ENCODE data around the gene SLC35F3. TPM values are rescaled to one million over a fixed set of nuclear protein-coding genes. Genes with fewer than 3 reads are reported as not detected.

SLC35F3 gene
- total RNA-seq, 1 experiment from 2014 or later: not detected

- Histone ChIP-seq H3K4me3 (ENCODE audit: low read length) (no peak overlapping the region), H4K20me1 (ENCODE audit: insufficient read depth, low read depth, low read length) (no peaks in the 10 kb centered on the region), H3K79me2 (ENCODE audit: low read length) (no peaks in the 10 kb centered on the region), H3K4me2 (ENCODE audit: low read depth, low read length, poor library complexity, severe bottlenecking) (no peak overlapping the region), H3K27ac (ENCODE audit: low read length) (no peak overlapping the region), H3K9ac (ENCODE audit: low read length) (no peak overlapping the region), H3K27me3 (ENCODE audit: low read length) (no peaks in the 10 kb centered on the region), H3K9me3 (ENCODE audit: low read length) (no peaks in the 10 kb centered on the region), H3K9me2 (replicated peaks; ENCODE audit: insufficient read depth, low read length) (no peaks in the 10 kb centered on the region), H3K4me1 (ENCODE audit: low read length) (no peaks in the 10 kb centered on the region), H3K36me3 (ENCODE audit: insufficient read depth, low read length) (no peaks in the 10 kb centered on the region), H2AFZ (ENCODE audit: low read length) (no peak overlapping the region)
- DNase-seq: no peak
These were observed 40.1 kb downstream of the SLC35F3 start for GRCh38 chr1:233944601-233945000.

GRCh38 chr1:233945573-233945972, 41.1 kb downstream of the SLC35F3 start:
- Histone ChIP-seq H4K20me1 (ENCODE audit: insufficient read depth, low read depth, low read length) (no peaks in the 10 kb centered on the region), H3K79me2 (ENCODE audit: low read length) (no peaks in the 10 kb centered on the region), H3K27ac (ENCODE audit: low read length) (no peak overlapping the region), H3K4me2 (ENCODE audit: low read depth, low read length, poor library complexity, severe bottlenecking) (no peak overlapping the region), H3K4me3 (ENCODE audit: low read length) (no peak overlapping the region), H3K9ac (ENCODE audit: low read length) (no peak overlapping the region), H3K9me3 (ENCODE audit: low read length) (no peaks in the 10 kb centered on the region), H3K27me3 (ENCODE audit: low read length) (no peaks in the 10 kb centered on the region), H2AFZ (ENCODE audit: low read length) (no peak overlapping the region), H3K36me3 (ENCODE audit: insufficient read depth, low read length) (no peaks in the 10 kb centered on the region), H3K9me2 (replicated peaks; ENCODE audit: insufficient read depth, low read length) (no peaks in the 10 kb centered on the region), H3K4me1 (ENCODE audit: low read length) (no peaks in the 10 kb centered on the region)
- DNase-seq: no peak

GRCh38 chr1:233945979-233946378, 41.5 kb downstream of the SLC35F3 start:
- H3K9me3 ChIP-seq (ENCODE audit: low read length): no peaks in the 10 kb centered on the region
- H3K9me2 ChIP-seq (replicated peaks; ENCODE audit: insufficient read depth, low read length): no peaks in the 10 kb centered on the region
- no peak overlapping the region for H3K4me2 ChIP-seq (ENCODE audit: low read depth, low read length, poor library complexity, severe bottlenecking)
- H3K36me3 ChIP-seq (ENCODE audit: insufficient read depth, low read length): no peaks in the 10 kb centered on the region
- no peaks in the 10 kb centered on the region for H3K79me2 ChIP-seq (ENCODE audit: low read length)
- H3K4me3 ChIP-seq (ENCODE audit: low read length): no peak overlapping the region
- no peaks in the 10 kb centered on the region for H4K20me1 ChIP-seq (ENCODE audit: insufficient read depth, low read depth, low read length)
- no peak overlapping the region for H3K9ac ChIP-seq (ENCODE audit: low read length)
- no peak overlapping the region for H2AFZ ChIP-seq (ENCODE audit: low read length)
- H3K4me1 ChIP-seq (ENCODE audit: low read length): no peaks in the 10 kb centered on the region
- no peaks in the 10 kb centered on the region for H3K27me3 ChIP-seq (ENCODE audit: low read length)
- no peak for DNase-seq
- H3K27ac ChIP-seq (ENCODE audit: low read length): no peak overlapping the region

- H3K9me3 ChIP-seq (ENCODE audit: low read length): no peaks in the 10 kb centered on the region
- H3K4me2 ChIP-seq (ENCODE audit: low read depth, low read length, poor library complexity, severe bottlenecking): no peak overlapping the region
- no peaks in the 10 kb centered on the region for H3K36me3 ChIP-seq (ENCODE audit: insufficient read depth, low read length)
- no peak overlapping the region for H2AFZ ChIP-seq (ENCODE audit: low read length)
- H3K79me2 ChIP-seq (ENCODE audit: low read length): no peaks in the 10 kb centered on the region
- H3K4me1 ChIP-seq (ENCODE audit: low read length): no peaks in the 10 kb centered on the region
- H3K27ac ChIP-seq (ENCODE audit: low read length): no peak overlapping the region
- no peaks in the 10 kb centered on the region for H3K27me3 ChIP-seq (ENCODE audit: low read length)
- H3K9ac ChIP-seq (ENCODE audit: low read length): no peak overlapping the region
- H3K4me3 ChIP-seq (ENCODE audit: low read length): no peak overlapping the region
- H4K20me1 ChIP-seq (ENCODE audit: insufficient read depth, low read depth, low read length): no peaks in the 10 kb centered on the region
- no peaks in the 10 kb centered on the region for H3K9me2 ChIP-seq (replicated peaks; ENCODE audit: insufficient read depth, low read length)
- DNase-seq: no peak
These were observed 42.2 kb downstream of the SLC35F3 start for GRCh38 chr1:233946724-233947123.

GRCh38 chr1:233951804-233952203, 47.3 kb downstream of the SLC35F3 start:
- Histone ChIP-seq H2AFZ (ENCODE audit: low read length) (no peak overlapping the region), H3K9ac (ENCODE audit: low read length) (no peak overlapping the region), H3K27ac (ENCODE audit: low read length) (no peak overlapping the region), H3K4me1 (ENCODE audit: low read length) (no peaks in the 10 kb centered on the region), H3K36me3 (ENCODE audit: insufficient read depth, low read length) (no peaks in the 10 kb centered on the region), H3K27me3 (ENCODE audit: low read length) (no peaks in the 10 kb centered on the region), H3K9me2 (replicated peaks; ENCODE audit: insufficient read depth, low read length) (no peaks in the 10 kb centered on the region), H4K20me1 (ENCODE audit: insufficient read depth, low read depth, low read length) (no peaks in the 10 kb centered on the region), H3K9me3 (ENCODE audit: low read length) (no peaks in the 10 kb centered on the region), H3K4me2 (ENCODE audit: low read depth, low read length, poor library complexity, severe bottlenecking) (no peak overlapping the region), H3K79me2 (ENCODE audit: low read length) (no peaks in the 10 kb centered on the region), H3K4me3 (ENCODE audit: low read length) (no peak overlapping the region)
- no peak for DNase-seq

GRCh38 chr1:233957691-233958090, 53.2 kb downstream of the SLC35F3 start:
- H3K27me3 ChIP-seq (ENCODE audit: low read length): no peaks in the 10 kb centered on the region
- H3K4me1 ChIP-seq (ENCODE audit: low read length): no peaks in the 10 kb centered on the region
- H3K9me3 ChIP-seq (ENCODE audit: low read length): no peaks in the 10 kb centered on the region
- no peak overlapping the region for H3K9ac ChIP-seq (ENCODE audit: low read length)
- no peak overlapping the region for H3K4me3 ChIP-seq (ENCODE audit: low read length)
- no peaks in the 10 kb centered on the region for H3K9me2 ChIP-seq (replicated peaks; ENCODE audit: insufficient read depth, low read length)
- H3K79me2 ChIP-seq (ENCODE audit: low read length): no peaks in the 10 kb centered on the region
- H4K20me1 ChIP-seq (ENCODE audit: insufficient read depth, low read depth, low read length): no peaks in the 10 kb centered on the region
- DNase-seq: no peak
- H3K36me3 ChIP-seq (ENCODE audit: insufficient read depth, low read length): no peaks in the 10 kb centered on the region
- H3K4me2 ChIP-seq (ENCODE audit: low read depth, low read length, poor library complexity, severe bottlenecking): no peak overlapping the region
- H2AFZ ChIP-seq (ENCODE audit: low read length): no peak overlapping the region
- H3K27ac ChIP-seq (ENCODE audit: low read length): no peak overlapping the region

GRCh38 chr1:233959102-233959501, 54.6 kb downstream of the SLC35F3 start:
- Histone ChIP-seq H3K79me2 (ENCODE audit: low read length) (no peaks in the 10 kb centered on the region), H3K4me2 (ENCODE audit: low read depth, low read length, poor library complexity, severe bottlenecking) (no peak overlapping the region), H3K9ac (ENCODE audit: low read length) (no peak overlapping the region), H2AFZ (ENCODE audit: low read length) (no peak overlapping the region), H3K4me3 (ENCODE audit: low read length) (no peak overlapping the region), H3K4me1 (ENCODE audit: low read length) (no peaks in the 10 kb centered on the region), H4K20me1 (ENCODE audit: insufficient read depth, low read depth, low read length) (no peaks in the 10 kb centered on the region), H3K36me3 (ENCODE audit: insufficient read depth, low read length) (no peaks in the 10 kb centered on the region), H3K27ac (ENCODE audit: low read length) (no peak overlapping the region), H3K9me3 (ENCODE audit: low read length) (no peaks in the 10 kb centered on the region), H3K9me2 (replicated peaks; ENCODE audit: insufficient read depth, low read length) (no peaks in the 10 kb centered on the region), H3K27me3 (ENCODE audit: low read length) (no peaks in the 10 kb centered on the region)
- no peak for DNase-seq

- H3K79me2 ChIP-seq (ENCODE audit: low read length): no peaks in the 10 kb centered on the region
- no peaks in the 10 kb centered on the region for H4K20me1 ChIP-seq (ENCODE audit: insufficient read depth, low read depth, low read length)
- H3K4me3 ChIP-seq (ENCODE audit: low read length): no peak overlapping the region
- no peak overlapping the region for H3K9ac ChIP-seq (ENCODE audit: low read length)
- H3K27ac ChIP-seq (ENCODE audit: low read length): no peak overlapping the region
- H3K27me3 ChIP-seq (ENCODE audit: low read length): no peaks in the 10 kb centered on the region
- H3K36me3 ChIP-seq (ENCODE audit: insufficient read depth, low read length): no peaks in the 10 kb centered on the region
- H2AFZ ChIP-seq (ENCODE audit: low read length): no peak overlapping the region
- H3K9me3 ChIP-seq (ENCODE audit: low read length): no peaks in the 10 kb centered on the region
- H3K4me1 ChIP-seq (ENCODE audit: low read length): no peaks in the 10 kb centered on the region
- H3K9me2 ChIP-seq (replicated peaks; ENCODE audit: insufficient read depth, low read length): no peaks in the 10 kb centered on the region
- no peak for DNase-seq
- H3K4me2 ChIP-seq (ENCODE audit: low read depth, low read length, poor library complexity, severe bottlenecking): no peak overlapping the region
These were observed 55.5 kb downstream of the SLC35F3 start for GRCh38 chr1:233959971-233960370.

GRCh38 chr1:233960386-233960785, 55.9 kb downstream of the SLC35F3 start:
- Histone ChIP-seq H3K79me2 (ENCODE audit: low read length) (no peaks in the 10 kb centered on the region), H2AFZ (ENCODE audit: low read length) (no peak overlapping the region), H3K27ac (ENCODE audit: low read length) (no peak overlapping the region), H3K9me2 (replicated peaks; ENCODE audit: insufficient read depth, low read length) (no peaks in the 10 kb centered on the region), H3K4me3 (ENCODE audit: low read length) (no peak overlapping the region), H3K9me3 (ENCODE audit: low read length) (no peaks in the 10 kb centered on the region), H3K4me1 (ENCODE audit: low read length) (no peaks in the 10 kb centered on the region), H3K36me3 (ENCODE audit: insufficient read depth, low read length) (no peaks in the 10 kb centered on the region), H4K20me1 (ENCODE audit: insufficient read depth, low read depth, low read length) (no peaks in the 10 kb centered on the region), H3K27me3 (ENCODE audit: low read length) (no peaks in the 10 kb centered on the region), H3K4me2 (ENCODE audit: low read depth, low read length, poor library complexity, severe bottlenecking) (no peak overlapping the region), H3K9ac (ENCODE audit: low read length) (no peak overlapping the region)
- no peak for DNase-seq

Data from Karpas-422 (cell line).